GM23248 (cell line): ENCODE measurements around the gene MAP3K14. TPM values are rescaled to one million over a fixed set of nuclear protein-coding genes. Genes with fewer than 3 reads are reported as not detected.

Experiments
- DNase-seq: peaks from one replicate; pipeline ENCODE4 v3.0.0-alpha.2; 2015
- H2AFZ ChIP-seq: fragments of 200-600 bp; sonication (generic); 2 replicates; pipeline ENCODE4 v1.6.1; 2016; ENCODE audit warnings: antibody characterized with exemption
- H3F3A ChIP-seq: fragments of 200-600 bp; sonication (generic); 2 replicates; pipeline ENCODE4 v1.6.1; 2016; ENCODE audit warnings: mild to moderate bottlenecking, antibody characterized with exemption, mixed run types; ENCODE audit not compliant: insufficient read depth
- H3K27ac ChIP-seq: fragments of 200-600 bp; sonication (generic); 2 replicates; pipeline ENCODE4 v1.5.1; 2016; ENCODE audit warnings: mild to moderate bottlenecking
- H3K27me3 ChIP-seq: fragments of 200-600 bp; sonication (generic); replicated peaks from 2 replicates; pipeline ENCODE4 v1.6.1; 2016; ENCODE audit warnings: mild to moderate bottlenecking; ENCODE audit not compliant: insufficient read depth
- H3K36me3 ChIP-seq: fragments of 200-600 bp; sonication (generic); 2 replicates; pipeline ENCODE4 v1.6.1; 2016; ENCODE audit warnings: low read depth, mild to moderate bottlenecking
- H3K4me1 ChIP-seq: fragments of 200-600 bp; sonication (generic); 2 replicates; pipeline ENCODE4 v1.6.1; 2016; ENCODE audit warnings: mild to moderate bottlenecking; ENCODE audit not compliant: insufficient read depth
- H3K4me2 ChIP-seq: fragments of 200-600 bp; sonication (generic); one replicate; pipeline ENCODE4 v1.6.1; 2016; ENCODE audit warnings: mild to moderate bottlenecking; ENCODE audit not compliant: unreplicated experiment
- H3K4me3 ChIP-seq: fragments of 200-600 bp; sonication (generic); 2 replicates; pipeline ENCODE4 v1.5.1; 2016; ENCODE audit warnings: mild to moderate bottlenecking
- H3K79me2 ChIP-seq: fragments of 200-600 bp; sonication (generic); 2 replicates; pipeline ENCODE4 v1.6.1; 2016; ENCODE audit warnings: mild to moderate bottlenecking; ENCODE audit not compliant: insufficient read depth
- H3K9ac ChIP-seq: fragments of 200-600 bp; sonication (generic); 2 replicates; pipeline ENCODE4 v1.6.1; 2016; ENCODE audit warnings: mild to moderate bottlenecking
- H3K9me2 ChIP-seq: fragments of 200-600 bp; sonication (generic); 2 replicates; pipeline ENCODE4 v1.6.1; 2016; ENCODE audit warnings: mixed run types, mild to moderate bottlenecking, moderate library complexity; ENCODE audit not compliant: insufficient read depth
- H3K9me3 ChIP-seq: fragments of 200-600 bp; sonication (generic); one replicate; pipeline ENCODE4 v1.6.1; 2017; ENCODE audit warnings: low read depth
- H4K20me1 ChIP-seq: fragments of 200-600 bp; sonication (generic); 2 replicates; pipeline ENCODE4 v1.6.0; 2016; ENCODE audit not compliant: insufficient read depth
- EZH2 ChIP-seq: fragments of 200-600 bp; sonication (generic); IDR thresholded peaks from 2 replicates; pipeline ENCODE4 v1.6.1; 2018; ENCODE audit warnings: antibody characterized with exemption, mild to moderate bottlenecking; ENCODE audit not compliant: insufficient read depth, poor library complexity, severe bottlenecking
- EZH2phosphoT487 ChIP-seq: fragments of 200-600 bp; sonication (generic); IDR thresholded peaks from 2 replicates; pipeline ENCODE4 v1.6.1; 2018; ENCODE audit warnings: antibody characterized with exemption, moderate library complexity, mild to moderate bottlenecking, low read depth; ENCODE audit not compliant: insufficient read depth
- WGBS, 2 experiments: methylation state at CpG; one replicate each; pipeline ENCODE4 v1.1.6; 2015 to 2017; ENCODE audit warnings: low lambda C conversion rate in 2 of 2, low coverage in 1 of 2; ENCODE audit errors: missing lambda C conversion rate in 2 of 2; 5-methylcytosine and 5-hydroxymethylcytosine counted together
- in situ Hi-C: fragments of 300-500 bp; cut with MboI; formaldehyde crosslinking; loops from 2 replicates; pipeline ENCODE4 v1.15.0; 2020
- polyA plus RNA-seq: library from polyadenylated mRNA; unstranded; fragments of >200 nt; fragmentation: Nextera tagmentation; extraction: Ambion mirVana; gene quantifications from 2 replicates; pipeline ENCODE4 v1.2.1, GENCODE V29; 2016
- total RNA-seq: library from RNA; depleted of rRNA; stranded (reverse); fragments of >200 nt; shearing (Covaris generic); gene quantifications from 2 replicates; pipeline ENCODE4 v1.2.3, GENCODE V29; 2014

MAP3K14 gene
- total and polyA plus RNA-seq, 2 experiments from 2014 or later: 3.4 to 4.2 TPM

DNA sequence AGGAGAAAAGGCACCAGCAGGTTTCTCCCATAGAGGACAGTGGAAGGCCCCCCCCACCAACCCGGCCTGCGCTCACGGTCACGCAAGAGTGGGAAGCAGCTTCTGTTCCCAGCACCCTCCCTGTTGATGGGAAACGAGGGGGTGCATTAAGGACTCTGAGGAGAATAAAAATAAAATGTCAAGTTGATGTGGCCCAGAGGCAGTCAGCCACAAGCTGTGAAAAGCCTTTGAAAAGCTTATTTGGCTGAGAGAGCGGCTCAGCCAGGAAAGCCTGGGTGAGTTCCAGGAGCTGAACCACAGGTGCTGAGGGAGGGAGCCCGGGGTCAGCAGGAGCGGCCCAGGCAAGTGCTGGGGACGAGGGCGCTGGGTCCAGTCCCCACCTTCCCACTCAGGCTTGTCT lies 28.0 kb downstream of the MAP3K14 start:
- H3K4me3 ChIP-seq: no peak overlapping the region
- peaks cover 38% of the 10 kb centered on the region; the same call in 1 of the 2 replicates for H3K36me3 ChIP-seq
- H2AFZ ChIP-seq: no peak overlapping the region
- no peak overlapping the region for H3K4me2 ChIP-seq
- peaks cover 25% of the 10 kb centered on the region for H3F3A ChIP-seq
- no peaks in the 10 kb centered on the region for H3K27me3 ChIP-seq
- in situ Hi-C loops: no loop called here
- TF ChIP-seq EZH2phosphoT487 (no peak), EZH2 (no peak)
- no peak for DNase-seq
- WGBS, 2 experiments: 86 to 92% methylated on average over 10 of the region's 10 CpGs
- H3K4me1 ChIP-seq: peaks cover 22% of the 10 kb centered on the region
- no peaks in the 10 kb centered on the region for H4K20me1 ChIP-seq
- no peaks in the 10 kb centered on the region for H3K9me2 ChIP-seq
- H3K9me3 ChIP-seq: no peaks in the 10 kb centered on the region
- peaks cover 46% of the 10 kb centered on the region for H3K79me2 ChIP-seq
- no peak overlapping the region for H3K27ac ChIP-seq
- no peak overlapping the region for H3K9ac ChIP-seq

DNA sequence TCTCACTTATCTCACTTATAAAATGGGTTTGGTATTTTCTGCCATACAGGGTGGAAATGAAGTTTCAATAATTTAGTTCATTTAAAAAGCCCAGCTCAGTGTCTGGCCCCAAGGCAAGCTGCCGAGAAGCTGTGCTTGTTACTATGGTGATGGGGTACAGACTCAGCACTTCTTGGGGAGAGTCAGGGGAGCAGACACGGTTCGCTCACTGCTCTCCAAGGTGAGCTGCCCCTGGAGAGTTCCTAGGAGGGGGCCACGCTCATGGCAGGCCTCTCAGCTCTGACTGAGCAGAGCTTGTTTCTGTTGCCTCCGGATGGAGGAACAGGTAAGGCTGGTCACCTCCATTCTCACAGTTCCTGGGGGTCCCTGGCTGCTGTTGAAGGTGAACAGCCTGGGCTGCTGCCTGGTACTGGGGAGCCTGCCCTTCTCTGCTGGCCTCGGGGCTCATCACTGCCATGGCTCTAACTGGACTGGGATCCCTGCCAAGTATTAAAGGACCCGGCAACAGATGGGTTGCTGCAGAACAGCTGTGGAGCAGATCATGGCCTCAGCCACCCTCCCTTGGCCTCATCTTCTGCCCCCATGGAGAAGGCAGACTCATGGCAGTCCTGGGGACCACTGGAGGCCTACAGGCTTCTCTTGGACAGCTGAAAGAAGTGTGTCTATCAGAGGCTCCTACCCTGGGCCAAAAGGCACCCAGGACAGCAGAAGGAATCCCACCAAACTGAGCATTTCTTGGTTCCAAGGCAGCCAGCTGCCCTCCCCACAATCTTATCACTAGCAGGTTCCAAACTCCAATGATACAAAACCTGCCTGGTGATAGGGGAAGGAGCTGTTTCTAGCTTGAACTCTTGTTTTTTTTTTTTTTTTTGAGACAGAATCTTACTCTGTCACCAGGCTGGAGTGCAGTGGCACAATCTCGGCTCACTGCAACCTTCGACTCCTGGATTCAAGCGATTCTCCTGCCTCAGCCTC lies 29.0 kb downstream of the MAP3K14 start:
- H3K4me1 ChIP-seq: peaks cover 12% of the 10 kb centered on the region
- no peaks in the 10 kb centered on the region for H3K9me3 ChIP-seq
- no peak overlapping the region for H3K4me3 ChIP-seq
- TF ChIP-seq EZH2phosphoT487: no peak
- no peak for TF ChIP-seq EZH2
- in situ Hi-C loops: no loop called here
- no peak for DNase-seq
- no peak overlapping the region for H3K27ac ChIP-seq
- H2AFZ ChIP-seq: no peak overlapping the region
- H3K79me2 ChIP-seq: peaks cover 44% of the 10 kb centered on the region
- H4K20me1 ChIP-seq: no peaks in the 10 kb centered on the region
- no peak overlapping the region for H3K9ac ChIP-seq
- H3K36me3 ChIP-seq: peaks cover 48% of the 10 kb centered on the region; the same call in 1 of the 2 replicates
- H3K27me3 ChIP-seq: no peaks in the 10 kb centered on the region
- H3K9me2 ChIP-seq: no peaks in the 10 kb centered on the region
- no peak overlapping the region for H3K4me2 ChIP-seq
- peaks cover 16% of the 10 kb centered on the region for H3F3A ChIP-seq
- WGBS, 2 experiments: 69 to 73% methylated on average over 10 of the region's 10 CpGs

DNA sequence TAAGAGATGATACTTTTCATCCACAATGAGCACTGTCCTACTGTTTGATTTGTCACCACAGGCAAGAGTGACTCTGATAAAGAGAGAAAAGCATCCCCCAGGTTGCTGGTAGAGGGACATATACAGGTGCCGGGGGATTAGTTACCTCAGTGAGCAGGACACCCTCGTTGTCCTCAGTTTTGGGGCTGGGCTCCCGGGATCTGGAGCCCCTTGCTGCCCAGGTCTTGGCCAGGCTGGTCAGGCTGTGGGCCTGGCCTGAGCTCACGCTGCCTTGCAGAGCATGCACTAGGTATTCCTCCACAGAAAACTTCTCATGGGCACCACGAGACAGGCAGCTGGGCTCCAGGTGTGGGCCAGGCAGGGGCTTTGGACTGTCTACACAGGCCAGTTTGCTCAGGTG lies 30.5 kb downstream of the MAP3K14 start:
- H3K27me3 ChIP-seq: no peaks in the 10 kb centered on the region
- no peak overlapping the region for H3K9ac ChIP-seq
- H3F3A ChIP-seq: peaks cover under 1% of the 10 kb centered on the region; the same call in 1 of the 2 replicates
- H3K79me2 ChIP-seq: peaks cover 28% of the 10 kb centered on the region
- no peak for DNase-seq
- peaks cover 57% of the 10 kb centered on the region; the same call in 1 of the 2 replicates for H3K36me3 ChIP-seq
- in situ Hi-C loops: no loop called here
- H3K4me3 ChIP-seq: no peak overlapping the region
- no peaks in the 10 kb centered on the region for H3K9me2 ChIP-seq
- H3K4me1 ChIP-seq: no peaks in the 10 kb centered on the region
- TF ChIP-seq EZH2: no peak
- TF ChIP-seq EZH2phosphoT487: no peak
- no peaks in the 10 kb centered on the region for H3K9me3 ChIP-seq
- 95 to 98% methylated on average over 5 of the region's 5 CpGs for WGBS, 2 experiments
- no peak overlapping the region for H3K4me2 ChIP-seq
- H2AFZ ChIP-seq: no peak overlapping the region
- H4K20me1 ChIP-seq: no peaks in the 10 kb centered on the region
- H3K27ac ChIP-seq: no peak overlapping the region

DNA sequence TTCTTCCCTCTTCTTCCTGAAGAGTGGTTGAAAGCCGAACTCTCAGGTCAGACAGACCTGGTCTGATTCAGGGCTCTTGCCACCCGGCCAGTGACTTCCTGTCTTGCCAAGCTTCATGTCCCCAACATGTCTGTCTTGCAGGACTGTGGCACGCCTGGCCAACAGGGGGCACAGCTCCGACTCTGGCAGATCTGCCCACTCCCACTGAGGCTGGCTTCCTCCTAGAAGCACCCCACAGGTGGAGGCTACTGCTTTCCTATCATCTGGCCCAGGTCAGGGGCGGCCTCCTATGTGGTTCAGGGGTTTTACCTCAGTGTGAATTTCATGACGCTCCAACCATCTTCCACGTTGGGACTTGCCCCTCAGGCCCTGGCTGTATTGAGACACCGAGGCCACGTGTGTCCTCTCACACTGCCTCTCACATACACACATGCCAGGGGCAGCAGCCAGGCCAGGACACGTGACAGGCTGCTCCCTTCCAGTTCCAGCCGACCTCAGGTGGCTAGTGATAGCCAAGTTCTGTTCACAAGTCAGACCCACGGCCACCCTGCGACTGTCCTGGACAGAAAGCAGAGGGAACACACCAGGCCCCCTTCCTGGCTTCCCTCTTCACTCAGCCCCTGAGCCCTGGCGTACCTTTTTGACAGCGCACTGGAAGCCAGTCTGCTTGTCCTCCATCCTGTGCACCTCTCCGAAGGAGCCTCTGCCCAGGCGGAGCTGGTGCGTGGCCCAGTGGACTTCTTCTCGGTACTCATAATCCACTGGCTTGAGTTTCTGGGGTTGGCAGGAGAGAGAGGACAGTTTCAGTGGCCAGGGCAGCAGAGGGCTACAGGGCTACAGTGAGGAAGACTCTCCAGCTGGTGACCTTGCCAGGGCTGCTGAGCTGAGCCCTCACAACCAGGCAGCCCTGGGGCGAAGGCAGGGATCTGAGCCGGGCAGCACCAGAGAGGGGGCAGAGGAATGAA lies 32.4 kb downstream of the MAP3K14 start:
- WGBS, 2 experiments: 83 to 85% methylated on average over 21 of the region's 21 CpGs
- no peak for DNase-seq
- Histone ChIP-seq H3K79me2 (peaks cover 10% of the 10 kb centered on the region), H3K4me1 (no peaks in the 10 kb centered on the region), H3K27ac (no peak overlapping the region), H3K4me2 (no peak overlapping the region), H3K9me3 (no peaks in the 10 kb centered on the region), H3K9me2 (no peaks in the 10 kb centered on the region), H3K36me3 (peaks cover 65% of the 10 kb centered on the region; the same call in 1 of the 2 replicates), H4K20me1 (no peaks in the 10 kb centered on the region), H3F3A (0 out of 2 replicates have a peak, but pooled peaks cover 4% of the 10 kb centered on the region), H2AFZ (no peak overlapping the region), H3K4me3 (no peak overlapping the region), H3K9ac (no peak overlapping the region), H3K27me3 (no peaks in the 10 kb centered on the region)
- TF ChIP-seq EZH2 (no peak), EZH2phosphoT487 (no peak)
- in situ Hi-C loops: no loop called here
